Retina (tissue), 1 donor: Measurements from ENCODE around the gene ST3GAL3.

Source experiments
- DNase-seq: peaks from one replicate; pipeline ENCODE4 v3.0.0-alpha.2; 2016

ST3GAL3 gene

DNA sequence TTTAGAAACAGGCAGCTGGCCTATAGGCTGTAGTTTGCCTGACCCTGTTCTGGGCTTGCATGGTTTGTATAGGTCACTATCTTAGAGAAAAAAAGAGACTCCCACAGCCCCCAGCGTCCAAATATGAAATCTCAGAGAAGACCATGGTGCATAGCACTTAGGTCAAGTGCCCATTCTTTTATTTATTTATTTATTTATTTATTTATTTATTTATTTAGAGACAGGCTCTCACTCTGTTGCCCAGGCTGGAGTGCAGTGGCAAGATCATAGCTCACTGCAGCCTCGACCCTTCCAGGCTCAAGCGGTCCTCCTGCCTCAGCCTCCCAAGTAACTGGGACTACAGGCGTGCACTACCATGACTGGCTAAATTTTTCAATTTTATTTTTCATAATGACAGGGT is 175.4 kb downstream of the ST3GAL3 start:
- DNase-seq: no peak

DNA sequence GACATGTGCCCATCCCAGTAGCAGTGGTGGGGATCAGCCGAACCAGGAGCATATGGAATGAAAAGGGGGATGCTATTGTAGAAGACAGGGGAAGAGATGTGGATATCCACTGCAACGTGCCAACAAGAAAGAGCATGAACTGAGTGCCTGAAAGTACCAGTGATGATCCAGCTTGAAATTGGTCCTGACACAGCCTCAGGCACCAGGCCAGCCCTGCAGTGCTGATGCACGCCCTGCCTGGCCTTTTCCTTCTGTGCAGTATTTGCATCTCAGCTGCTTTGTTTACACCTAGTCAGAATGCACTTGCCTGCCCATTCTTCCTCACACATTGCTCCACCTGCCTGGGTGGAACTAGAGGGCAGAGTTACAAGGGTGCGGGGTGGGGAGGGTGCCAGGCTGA is 176.0 kb downstream of the ST3GAL3 start:
- no peak for DNase-seq

DNA sequence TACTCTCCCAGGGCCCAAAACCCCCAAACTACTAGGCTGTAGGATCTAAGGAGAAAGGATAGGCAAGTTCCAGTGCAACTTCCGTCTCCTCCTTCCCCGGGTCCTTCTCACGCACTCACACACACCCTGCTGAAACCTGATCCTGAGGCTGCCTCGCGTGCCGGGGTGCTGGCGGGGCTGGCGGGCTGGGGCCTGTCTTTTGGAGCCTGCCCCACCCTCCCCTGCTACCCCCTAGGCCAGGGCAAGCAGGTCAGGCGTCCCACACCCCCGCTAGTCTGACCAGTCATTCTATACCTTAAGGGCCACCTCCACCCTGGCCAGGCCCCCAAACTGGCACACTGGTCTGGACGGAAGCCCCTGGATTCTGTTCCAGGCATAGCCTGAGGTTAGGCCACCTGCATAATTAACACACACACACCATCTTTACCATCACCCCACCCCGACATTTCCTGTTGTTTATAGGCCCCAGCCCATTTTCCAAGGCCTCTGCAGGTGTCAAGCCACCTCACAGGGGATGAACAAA is 178.0 kb downstream of the ST3GAL3 start:
- no peak for DNase-seq

DNA sequence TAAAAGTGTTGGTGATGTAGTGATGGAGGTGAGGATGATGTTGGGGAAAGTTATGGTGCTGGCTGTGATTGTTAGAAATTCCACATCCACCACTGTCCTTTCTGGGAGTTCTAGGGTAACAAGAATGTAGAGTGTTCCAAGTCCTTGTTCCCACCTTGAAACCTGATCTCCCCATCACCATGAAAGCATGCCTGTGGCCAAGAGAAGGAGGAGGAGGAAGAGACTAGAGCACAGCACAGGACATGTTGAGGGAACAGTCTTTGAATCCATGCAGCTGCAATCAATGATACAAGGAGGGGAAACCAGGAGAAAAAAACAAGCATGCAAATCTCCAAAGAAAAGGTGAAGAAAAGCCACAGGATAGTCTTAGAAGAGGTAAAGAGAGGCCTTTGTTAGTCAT is 180.4 kb downstream of the ST3GAL3 start:
- DNase-seq: no peak

DNA sequence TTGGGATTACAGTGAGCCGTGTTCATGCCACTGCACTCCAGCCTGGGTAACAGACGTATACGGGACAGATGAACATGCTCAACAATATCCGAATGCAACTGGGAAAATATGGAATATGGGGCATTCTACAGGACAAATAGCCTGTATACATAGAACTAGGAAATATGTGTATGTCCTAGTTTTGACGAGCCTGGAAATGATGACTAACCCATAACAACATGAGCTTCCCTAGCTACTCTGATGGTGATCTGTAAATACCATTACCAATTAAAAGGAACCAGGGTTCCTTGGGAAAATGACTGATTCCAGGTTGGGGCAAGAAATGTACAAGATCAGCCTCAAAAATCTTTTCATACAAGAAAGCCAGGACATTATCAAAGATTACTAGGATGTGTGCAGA is 183.5 kb downstream of the ST3GAL3 start:
- no peak for DNase-seq

DNA sequence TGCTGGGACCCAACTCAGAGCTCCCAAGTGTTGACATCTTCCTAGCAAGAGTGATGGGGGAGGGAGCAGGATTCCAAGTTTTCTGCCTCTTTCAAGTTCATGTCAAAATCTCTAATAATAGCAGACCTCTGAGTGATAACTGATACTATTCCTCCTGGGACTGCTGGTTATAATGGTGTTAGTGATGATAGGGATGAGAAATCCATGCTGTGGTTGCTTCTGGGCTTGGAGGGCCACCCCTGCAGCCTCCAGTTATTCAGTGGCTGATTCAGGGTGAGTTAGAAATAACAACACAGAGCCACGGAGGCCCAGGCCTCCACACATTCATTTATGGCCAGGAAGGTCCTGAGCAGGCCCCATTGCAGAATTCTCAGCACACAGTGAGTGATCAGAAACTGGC is 185.7 kb downstream of the ST3GAL3 start:
- DNase-seq: no peak

DNA sequence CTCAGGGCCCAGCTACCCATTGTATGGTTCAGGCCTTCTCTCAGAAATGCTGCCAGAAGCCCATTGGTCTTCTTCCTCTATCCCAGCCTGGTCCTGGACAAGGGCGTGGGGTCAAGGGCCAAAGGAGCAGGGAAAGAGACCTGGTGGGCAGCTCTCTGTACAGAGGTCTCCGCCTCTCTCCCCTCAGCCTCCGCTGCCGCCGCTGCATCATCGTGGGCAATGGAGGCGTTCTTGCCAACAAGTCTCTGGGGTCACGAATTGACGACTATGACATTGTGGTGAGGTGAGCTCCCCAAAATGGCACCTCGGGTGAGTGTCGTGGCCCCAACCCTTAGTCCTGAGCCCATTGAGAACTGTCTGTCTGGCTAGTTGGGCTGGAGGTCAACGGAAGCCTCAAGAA is 191.6 kb downstream of the ST3GAL3 start:
- DNase-seq: no peak

DNA sequence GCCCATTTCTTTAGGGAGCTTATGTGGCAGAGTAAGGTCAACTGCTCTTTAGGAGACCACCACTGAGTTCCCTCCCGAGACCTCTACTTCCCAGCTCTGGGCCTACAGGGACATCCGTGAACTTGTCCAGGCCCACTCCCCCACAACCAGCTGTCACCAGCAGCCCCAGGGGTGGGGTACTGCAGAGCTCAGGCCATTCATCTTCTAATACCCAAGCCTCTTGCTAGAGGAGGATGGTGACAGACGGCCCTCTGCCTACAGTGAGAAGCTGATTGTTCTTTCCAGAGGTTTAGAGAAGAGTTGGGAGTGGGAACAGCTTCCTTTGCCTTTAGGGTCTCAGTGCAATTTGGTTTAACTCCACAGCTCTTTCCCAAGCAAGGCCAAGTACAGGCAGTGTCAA is 193.1 kb downstream of the ST3GAL3 start:
- DNase-seq: no peak

DNA sequence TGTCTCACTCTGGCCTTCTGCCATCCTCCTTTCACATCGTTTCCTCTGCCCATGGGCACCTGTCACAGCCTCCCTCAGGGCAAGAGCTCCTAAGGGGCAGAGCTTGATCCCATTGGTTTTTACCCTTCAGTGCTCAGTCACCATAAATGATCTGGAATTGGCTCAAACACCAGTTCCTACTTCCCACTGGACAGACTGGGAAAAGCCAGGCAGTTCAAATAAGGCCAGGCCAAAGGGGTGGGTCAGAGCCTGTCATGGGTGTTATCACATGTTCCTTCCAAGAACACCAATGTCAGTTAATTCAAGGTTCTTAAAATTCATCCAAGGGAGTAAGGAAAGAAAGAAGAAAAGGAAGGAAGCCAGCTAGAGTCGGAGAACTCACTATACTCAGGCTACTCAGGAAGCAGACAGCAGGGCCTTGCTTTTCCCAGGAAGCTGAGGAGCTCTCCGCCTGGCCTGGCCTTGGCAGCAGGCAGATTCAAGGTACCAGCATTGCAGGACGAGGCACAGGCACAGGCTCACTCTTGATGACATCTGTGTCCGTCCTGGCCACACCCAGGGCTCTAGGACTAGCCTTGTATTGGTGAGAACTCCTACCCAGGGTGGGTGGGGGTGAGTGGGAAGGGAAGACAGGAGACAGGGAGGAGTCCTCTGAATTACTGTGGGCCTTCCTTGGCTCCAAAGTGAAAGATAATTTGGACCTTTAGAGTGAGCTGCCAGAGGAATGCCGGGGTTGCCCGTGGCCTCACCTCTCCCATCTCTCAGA is 194.0 kb downstream of the ST3GAL3 start:
- DNase-seq: no peak

DNA sequence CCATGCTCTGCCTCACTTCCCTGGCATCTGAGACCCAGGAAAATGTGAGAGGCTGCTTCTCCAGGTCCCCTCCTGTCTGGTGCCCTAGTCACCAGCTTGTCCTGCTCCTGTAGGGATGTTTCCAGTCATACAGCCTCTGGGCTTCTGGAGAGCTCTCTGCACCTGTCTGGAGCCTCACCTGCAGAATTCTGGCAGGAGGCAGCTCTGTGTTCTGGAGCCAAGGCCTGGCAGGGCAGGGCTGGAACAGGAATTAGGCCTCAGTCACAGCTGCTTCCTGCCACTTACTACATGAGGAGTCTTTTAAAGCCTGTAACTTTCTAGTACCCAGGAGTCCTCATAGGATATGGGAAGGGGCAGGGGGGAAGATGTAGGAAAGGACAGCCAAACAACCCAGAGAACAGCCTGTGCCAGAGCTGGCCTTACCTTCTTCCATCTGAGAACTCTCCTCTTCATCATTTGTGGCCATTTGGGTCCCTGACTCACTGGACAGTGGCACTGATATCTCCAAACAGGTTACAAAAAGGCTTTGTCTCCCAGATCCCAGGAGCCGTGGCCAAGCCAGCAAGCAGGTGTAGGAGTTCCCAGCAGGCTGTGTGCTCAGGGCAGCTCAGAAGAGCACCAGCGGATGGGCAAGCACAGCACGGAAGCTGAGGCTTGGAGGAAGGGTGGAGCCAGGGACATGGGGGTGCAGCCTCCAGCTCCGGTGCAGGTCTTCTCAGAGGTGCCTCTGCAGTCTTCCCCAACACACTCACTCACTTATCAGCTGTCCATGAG is 194.9 kb downstream of the ST3GAL3 start:
- no peak for DNase-seq

DNA sequence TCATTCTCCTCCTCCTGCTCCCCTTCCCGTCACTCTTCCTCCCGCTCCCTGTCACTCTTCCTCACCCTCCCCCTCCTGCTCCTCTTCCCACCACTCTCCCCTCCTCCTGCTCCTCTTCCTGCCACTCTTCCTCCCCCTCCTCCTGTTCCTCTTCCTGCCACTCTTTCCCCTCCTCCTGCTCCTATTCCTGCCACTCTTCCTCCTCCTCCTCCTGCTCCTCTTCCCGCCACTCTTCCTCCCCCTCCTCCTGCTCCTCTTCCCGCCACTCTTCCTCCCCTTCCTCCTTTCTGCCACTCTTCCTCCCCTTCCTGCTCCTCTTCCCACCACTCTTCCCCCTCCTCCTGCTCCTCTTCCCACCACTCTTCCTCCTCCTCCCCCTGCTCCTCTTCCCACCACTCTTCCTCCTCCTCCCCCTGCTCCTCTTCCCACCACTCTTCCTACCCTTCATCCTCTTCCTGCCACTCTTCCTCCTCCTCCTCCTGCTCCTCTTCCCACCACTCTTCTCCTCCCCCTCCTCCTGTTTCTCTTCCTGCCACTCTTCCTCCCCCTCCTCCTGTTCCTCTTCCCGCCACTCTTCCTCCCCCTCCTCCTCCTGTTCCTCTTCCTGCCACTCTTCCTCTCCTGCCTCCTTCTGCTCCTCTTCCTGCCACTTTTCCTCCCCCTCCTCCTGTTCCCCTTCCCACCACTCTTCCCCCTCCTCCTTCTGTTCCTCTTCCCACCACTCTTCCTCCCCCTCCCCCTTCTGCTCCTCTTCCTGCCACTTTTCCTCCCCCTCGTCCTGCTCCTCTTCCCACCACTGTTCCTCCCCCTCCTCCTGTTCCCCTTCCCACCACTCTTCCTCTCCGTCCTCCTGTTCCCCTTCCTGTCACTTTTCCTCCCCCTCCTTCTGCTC is 197.6 kb downstream of the ST3GAL3 start:
- DNase-seq: no peak

DNA sequence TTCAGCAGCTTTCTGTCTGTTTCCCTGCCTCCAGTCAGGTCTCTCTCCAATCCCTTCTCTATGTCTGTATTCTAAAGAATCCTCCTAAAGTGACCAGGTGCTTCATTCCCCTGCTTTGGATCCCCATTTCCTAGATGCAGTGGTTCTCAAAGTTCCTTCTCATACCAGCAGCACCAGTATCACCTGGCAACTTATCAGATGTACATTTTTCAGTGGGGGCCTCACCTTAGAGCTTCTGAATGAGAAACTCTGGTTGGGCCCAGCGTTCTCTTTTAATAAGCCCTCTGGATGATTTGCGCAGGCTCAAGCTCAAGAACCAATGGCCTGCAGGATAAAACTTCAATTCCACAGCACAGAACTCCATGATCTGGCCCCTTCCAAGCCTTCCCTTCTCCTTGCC is 200.9 kb downstream of the ST3GAL3 start:
- DNase-seq: no peak

DNA sequence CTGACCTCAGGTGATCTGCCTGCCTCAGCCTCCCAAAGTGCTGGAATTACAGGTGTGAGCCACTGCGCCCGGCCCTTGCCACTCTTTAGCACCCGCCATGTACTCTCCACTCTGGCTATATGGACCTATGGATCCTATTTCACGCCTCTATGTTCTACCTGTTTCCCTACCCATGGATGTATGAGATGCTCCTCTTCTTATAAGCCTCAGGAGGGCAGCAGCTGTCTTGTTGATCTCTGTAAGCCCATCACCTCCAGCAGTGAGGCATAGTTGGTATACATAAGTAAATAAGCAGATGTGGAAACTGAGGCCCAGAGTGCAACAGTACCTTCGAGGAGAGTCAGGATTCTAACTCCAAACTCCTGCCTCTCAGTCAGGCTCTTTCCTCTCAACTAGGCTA is 201.5 kb downstream of the ST3GAL3 start:
- no peak for DNase-seq

DNA sequence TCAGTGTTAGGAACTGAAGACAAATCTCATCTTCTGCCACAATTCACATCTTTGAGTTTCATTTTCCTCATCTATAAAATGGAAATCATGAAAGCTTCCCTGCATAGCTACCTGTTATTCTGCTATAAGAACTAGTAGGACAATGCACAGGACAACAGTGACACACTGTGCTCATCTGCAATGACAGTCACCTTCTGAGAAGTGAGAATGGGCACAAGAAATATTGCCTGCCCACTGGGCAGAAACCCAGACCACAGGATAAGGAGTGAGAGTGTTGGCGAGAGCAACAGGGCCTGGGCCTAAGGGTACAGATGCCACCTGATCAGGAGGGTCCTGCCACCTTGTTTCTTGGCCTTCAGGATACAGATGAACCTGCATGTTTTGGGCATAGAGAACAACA is 203.0 kb downstream of the ST3GAL3 start:
- no peak for DNase-seq

DNA sequence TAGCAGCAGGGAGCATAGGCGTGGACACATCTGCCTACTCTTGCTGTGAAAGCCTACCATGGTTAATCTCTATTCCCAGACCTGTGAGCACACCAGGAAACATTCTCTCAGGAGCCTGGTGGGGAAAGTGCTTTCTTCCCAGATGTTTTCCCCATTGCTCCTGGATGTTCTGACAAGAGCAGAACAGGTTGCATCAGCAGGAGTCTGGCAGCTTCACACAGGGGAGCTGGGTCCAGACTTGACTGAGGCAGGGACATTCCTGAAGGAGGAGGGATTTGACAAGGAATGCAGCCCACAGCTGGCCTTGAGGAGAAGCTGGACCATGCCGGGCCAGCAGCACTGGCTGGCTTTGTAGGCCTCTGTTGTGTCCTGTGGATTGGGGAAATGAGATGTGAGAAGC is 205.3 kb downstream of the ST3GAL3 start:
- peak; percentile 36 for DNase-seq

DNA sequence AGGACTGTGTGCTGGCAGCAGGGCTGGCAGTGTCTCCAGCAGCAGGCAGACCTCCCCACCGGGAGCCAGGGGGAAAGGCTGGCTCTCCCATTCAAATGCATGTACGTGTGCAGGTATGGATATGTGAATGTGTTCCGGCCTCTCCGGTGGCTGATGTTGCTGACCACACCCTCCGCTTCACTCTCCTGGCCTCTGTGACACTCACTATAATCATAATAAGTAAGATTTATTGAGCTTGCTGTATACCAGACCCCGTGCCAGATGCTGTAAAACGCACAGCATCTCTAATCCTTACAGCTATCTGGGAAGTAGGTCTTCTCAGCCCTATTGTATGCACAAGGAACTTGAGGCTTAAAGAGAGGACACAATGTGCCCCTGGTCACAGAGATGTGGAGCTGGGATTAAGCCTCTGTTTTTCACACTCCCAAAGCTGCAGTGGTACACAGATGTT is 205.7 kb downstream of the ST3GAL3 start:
- peak; percentile 33 for DNase-seq

DNA sequence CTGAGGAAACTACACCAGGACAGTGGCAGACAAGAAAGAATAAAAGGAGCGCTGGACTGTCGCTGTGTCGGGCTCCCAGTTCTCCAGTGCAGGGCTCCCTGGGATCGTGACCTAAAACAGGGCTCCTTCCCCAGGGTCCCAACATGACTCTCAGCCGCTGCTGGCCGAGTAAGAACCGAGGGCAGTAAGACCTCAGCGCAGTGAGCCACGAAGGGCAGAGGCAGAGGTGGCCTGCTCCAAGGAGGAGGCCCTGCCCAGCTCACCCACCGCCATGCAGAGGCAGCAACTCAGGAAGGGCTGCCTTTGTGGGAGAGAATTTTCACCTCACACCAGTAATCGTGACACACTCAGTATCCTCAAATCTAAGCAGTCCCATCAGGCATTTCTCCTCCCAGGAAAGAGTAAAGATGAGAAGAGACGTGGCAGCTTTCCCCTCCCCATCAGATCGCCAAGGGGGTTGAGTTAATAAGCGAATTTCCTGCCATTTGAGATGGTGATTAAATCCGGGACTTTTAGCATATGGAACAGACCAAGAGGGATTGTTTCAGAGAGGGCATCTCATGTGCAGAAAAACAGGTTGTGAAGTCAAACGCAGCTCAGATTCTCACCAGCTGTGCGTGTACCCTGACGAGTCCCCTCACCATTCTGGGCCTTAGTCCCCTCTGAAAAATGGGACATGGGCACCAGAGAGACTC is 206.5 kb downstream of the ST3GAL3 start:
- DNase-seq: no peak

DNA sequence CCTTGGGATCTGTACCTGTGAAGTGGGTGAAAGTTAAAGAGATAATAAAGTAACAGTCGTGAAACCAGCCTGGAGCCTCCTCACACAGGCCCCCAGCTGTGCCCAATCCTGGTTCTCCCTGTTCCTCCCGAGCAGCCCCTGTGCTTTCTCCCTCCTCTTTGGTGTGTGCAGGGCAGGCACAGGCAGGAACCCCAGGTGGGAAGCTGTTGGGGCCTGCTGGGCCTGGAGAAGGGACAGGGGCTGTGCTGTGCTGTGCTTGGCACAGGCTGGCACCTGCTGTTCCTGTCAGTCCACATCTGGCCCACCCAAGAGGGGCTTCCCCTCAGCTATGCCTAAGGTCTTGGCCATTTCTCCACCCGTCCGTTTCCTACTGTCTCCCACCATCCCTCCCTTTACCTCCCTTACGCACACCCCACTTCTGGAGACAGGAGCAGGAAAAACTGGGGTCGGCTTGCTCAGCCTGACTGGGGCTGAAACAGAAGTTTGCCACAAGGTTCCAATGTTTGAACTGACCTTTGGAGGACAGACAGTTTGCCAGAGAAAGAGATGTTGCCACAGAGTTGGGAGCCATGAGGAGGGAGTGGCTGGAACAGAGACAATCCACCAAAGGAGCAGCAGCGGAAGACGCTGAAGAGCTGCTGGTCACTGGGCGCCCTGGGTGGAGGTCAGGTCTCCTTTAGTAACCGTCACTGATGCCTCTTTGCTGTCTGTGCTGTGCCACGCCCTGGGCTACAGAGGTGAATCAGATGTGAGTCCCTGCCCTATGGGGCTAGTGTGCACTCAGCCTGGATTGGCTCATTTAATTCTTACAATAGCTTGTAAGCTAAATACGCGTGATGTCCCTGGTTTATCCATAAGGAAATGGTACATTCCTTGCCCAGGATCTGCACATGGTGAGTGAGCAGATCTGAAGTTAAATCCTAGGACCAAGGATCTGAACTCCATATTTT is 207.5 kb downstream of the ST3GAL3 start:
- DNase-seq: no peak

DNA sequence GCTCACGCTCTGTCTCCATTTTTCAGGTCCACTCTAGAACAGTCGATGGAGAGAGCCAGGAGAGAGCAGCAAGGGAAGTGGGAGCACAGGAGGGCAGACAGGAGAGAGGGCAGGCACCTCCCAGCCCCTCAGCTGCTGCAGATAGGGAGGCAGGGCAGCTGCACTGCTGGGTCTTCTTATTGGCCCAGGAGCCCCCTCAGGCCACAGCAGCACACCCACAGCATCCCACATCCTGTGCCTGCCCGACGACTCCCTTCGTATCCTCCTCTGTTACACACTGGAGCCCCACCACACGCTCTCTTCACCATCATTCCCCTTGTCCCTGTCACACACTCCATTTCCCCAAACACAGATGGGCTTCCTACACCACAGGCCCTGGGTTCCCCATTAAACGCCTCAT is 212.6 kb downstream of the ST3GAL3 start:
- no peak for DNase-seq

DNA sequence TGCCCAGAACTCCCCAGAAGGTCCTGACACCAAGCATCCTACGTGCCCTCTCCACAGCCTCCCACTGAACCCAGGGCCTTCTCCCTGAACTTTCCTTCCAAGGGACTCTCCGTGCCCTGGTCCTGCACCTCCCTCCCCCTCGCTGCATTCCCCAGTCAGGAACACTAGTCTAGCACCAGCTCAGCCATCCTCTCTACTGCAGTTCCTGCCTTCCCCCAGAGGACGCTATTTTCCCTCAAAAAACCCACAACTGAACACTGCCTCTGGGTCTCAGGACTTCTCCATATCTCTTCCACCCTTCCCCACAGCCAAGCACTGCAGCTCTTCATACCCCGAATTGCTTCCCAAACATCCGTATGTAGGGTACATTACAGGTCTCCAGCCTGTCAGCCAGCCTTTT is 213.7 kb downstream of the ST3GAL3 start:
- DNase-seq: no peak

DNA sequence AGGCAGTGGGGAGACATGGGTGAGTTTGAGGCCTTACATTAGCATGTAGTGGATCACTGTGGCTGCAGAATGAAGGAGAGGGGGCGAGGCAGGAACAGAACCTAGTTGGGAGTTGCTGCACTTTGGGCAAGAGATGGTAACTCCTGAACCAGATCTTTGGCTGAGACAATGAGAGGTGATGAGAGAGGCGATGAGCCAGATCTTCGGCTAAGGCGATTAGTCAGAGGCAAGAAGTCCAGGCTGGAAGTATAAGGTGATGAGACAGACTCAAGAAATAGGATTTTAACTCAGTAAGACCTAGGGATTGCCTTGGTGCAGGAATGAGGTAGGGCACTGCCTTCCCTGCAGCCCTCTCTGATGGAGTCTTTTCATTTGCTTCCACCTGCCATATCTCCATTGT is 217.2 kb downstream of the ST3GAL3 start:
- DNase-seq: no peak
